H1 (cell line): Measurements from ENCODE around the gene RRAD. TPM values are rescaled to one million over a fixed set of nuclear protein-coding genes. Genes with fewer than 3 reads are reported as not detected.
A peak's percentile ranks its signal among the peaks of the same experiment; 100 is the strongest.

ENCODE experiments used
- CTCF ChIA-PET: fragments of 300-600 bp; sonication (Branson Sonifier 250); formaldehyde crosslinking; loops from one replicate; lab custom pipeline; 2021; ENCODE audit not compliant: partially characterized antibody; lab: Charles Lee
- POLR2A ChIA-PET: fragments of 300-600 bp; sonication (Branson Sonifier 250); formaldehyde crosslinking; loops from one replicate; lab custom pipeline; 2021; ENCODE audit warnings: inconsistent platforms; ENCODE audit not compliant: partially characterized antibody; lab: Charles Lee
- DNase-seq, 2 experiments: peaks; one replicate each; pipeline versions ENCODE4 v3.0.0 to v3.0.0-alpha.2; 2010 to 2022; ENCODE audit warnings: low spot score in 2 of 2, low read depth in 1 of 2, mixed read lengths in 1 of 2
- FAIRE-seq: peaks from 2 replicates; lab custom pipeline; 2011; peaks lifted over from hg19 to GRCh38; lab: Jason Lieb, UNC
- H2AFZ ChIP-seq: 2 replicates; pipeline ENCODE4 v1.8.1; 2012; ENCODE audit warnings: low read length, inconsistent platforms
- H2AK5ac ChIP-seq: 2 replicates; pipeline ENCODE4 v1.6.1; 2013; ENCODE audit warnings: low read depth, low read length
- H2BK120ac ChIP-seq: replicated peaks from 2 replicates; pipeline ENCODE3; 2013; ENCODE audit warnings: low read depth, low read length, inconsistent platforms
- H2BK12ac ChIP-seq: 2 replicates; pipeline ENCODE4 v1.6.1; 2013; ENCODE audit warnings: low read depth, low read length
- H2BK15ac ChIP-seq: 2 replicates; pipeline ENCODE4 v1.6.1; 2013; ENCODE audit warnings: low read length
- H2BK20ac ChIP-seq: 2 replicates; pipeline ENCODE4 v1.6.1; 2013; ENCODE audit warnings: low read length
- H2BK5ac ChIP-seq: 2 replicates; pipeline ENCODE4 v1.6.1; 2013; ENCODE audit warnings: low read depth, low read length
- H3K14ac ChIP-seq: 2 replicates; pipeline ENCODE4 v1.6.1; 2013; ENCODE audit warnings: inconsistent platforms; ENCODE audit not compliant: insufficient read length
- H3K18ac ChIP-seq: 2 replicates; pipeline ENCODE4 v1.6.1; 2013; ENCODE audit warnings: low read length; ENCODE audit errors: extremely low read depth
- H3K23ac ChIP-seq: 2 replicates; pipeline ENCODE4 v1.6.1; 2013; ENCODE audit warnings: inconsistent platforms; ENCODE audit not compliant: insufficient read length
- H3K23me2 ChIP-seq: 2 replicates; pipeline ENCODE4 v1.6.1; 2013; ENCODE audit warnings: low read depth, low read length
- H3K27ac ChIP-seq: 2 replicates; pipeline ENCODE4 v1.6.1; 2011; ENCODE audit warnings: low read depth, low read length, inconsistent platforms
- H3K27me3 ChIP-seq, 4 experiments: replicated peaks in 1 of 4; 1 replicate in 1 of 4; 2 replicates in 3 of 4; pipeline versions ENCODE4 v1.6.1 to v1.8.1; 2011 to 2013; ENCODE audit warnings: low read length in 3 of 4, mild to moderate bottlenecking in 3 of 4, inconsistent platforms in 2 of 4, mixed read lengths in 2 of 4, moderate library complexity in 1 of 4; ENCODE audit not compliant: control insufficient read depth in 3 of 4, insufficient read depth in 3 of 4; ENCODE audit errors: extremely low read depth in 1 of 4
- H3K36me3 ChIP-seq, 4 experiments: 2 replicates each; pipeline versions ENCODE4 v1.6.1 to v1.8.1; 2011 to 2013; ENCODE audit warnings: mild to moderate bottlenecking in 4 of 4, low read length in 3 of 4, moderate library complexity in 2 of 4, control low read depth in 1 of 4, inconsistent platforms in 1 of 4; ENCODE audit not compliant: insufficient read depth in 4 of 4, control insufficient read depth in 2 of 4
- H3K4ac ChIP-seq: replicated peaks from 2 replicates; pipeline ENCODE3; 2013; ENCODE audit warnings: low read length, low read depth, mixed read lengths, inconsistent platforms; ENCODE audit not compliant: insufficient read length
- H3K4me1 ChIP-seq, 4 experiments: replicated peaks in 1 of 4; 1 replicate in 1 of 4; 2 replicates in 3 of 4; pipeline versions ENCODE4 v1.6.1 to v1.8.1; 2011 to 2013; ENCODE audit warnings: low read length in 3 of 4, inconsistent platforms in 2 of 4, mixed read lengths in 1 of 4; ENCODE audit not compliant: insufficient read depth in 4 of 4, control insufficient read depth in 3 of 4
- H3K4me2 ChIP-seq, 2 experiments: 2 replicates each; pipeline versions ENCODE4 v1.6.1 to v1.8.1; 2011 to 2013; ENCODE audit warnings: low read depth in 2 of 2, low read length in 2 of 2, control low read depth in 1 of 2, inconsistent platforms in 1 of 2, mild to moderate bottlenecking in 1 of 2; ENCODE audit not compliant: insufficient read depth in 1 of 2
- H3K4me3 ChIP-seq, 4 experiments: fragments of 200-600, 300-600 bp in 1 of 4; sonication (generic), shearing (Covaris generic), sonication (Bioruptor Twin) in 1 of 4; 2 replicates each; pipeline versions ENCODE4 v1.5.1 to v1.8.1; 2011 to 2016; ENCODE audit warnings: low read length in 4 of 4, low read depth in 3 of 4, control low read depth in 2 of 4, inconsistent platforms in 2 of 4, mild to moderate bottlenecking in 2 of 4, mixed read lengths in 1 of 4, moderate library complexity in 1 of 4; ENCODE audit not compliant: insufficient read depth in 2 of 4; ENCODE audit errors: extremely low read depth in 1 of 4
- H3K56ac ChIP-seq: replicated peaks from 2 replicates; pipeline ENCODE3; 2013; ENCODE audit warnings: low read depth, mild to moderate bottlenecking, mixed read lengths, low read length, inconsistent platforms; ENCODE audit not compliant: insufficient read length
- H3K79me1 ChIP-seq: 2 replicates; pipeline ENCODE4 v1.6.1; 2013; ENCODE audit warnings: low read depth, low read length, control low read depth
- H3K79me2 ChIP-seq, 2 experiments: 2 replicates each; pipeline versions ENCODE4 v1.6.1 to v1.8.1; 2012 to 2013; ENCODE audit warnings: low read length in 2 of 2, mild to moderate bottlenecking in 2 of 2, inconsistent platforms in 1 of 2; ENCODE audit not compliant: insufficient read depth in 2 of 2, control insufficient read depth in 1 of 2
- H3K9ac ChIP-seq, 4 experiments: replicated peaks in 1 of 4; 1 replicate in 1 of 4; 2 replicates in 3 of 4; pipeline versions ENCODE4 v1.6.1 to v1.8.1; 2011 to 2013; ENCODE audit warnings: low read depth in 3 of 4, low read length in 3 of 4, control low read depth in 2 of 4, mild to moderate bottlenecking in 2 of 4, moderate library complexity in 2 of 4, inconsistent platforms in 1 of 4; ENCODE audit errors: extremely low read depth in 1 of 4
- H3K9me3 ChIP-seq, 2 experiments: 2 replicates each; pipeline versions ENCODE4 v1.6.1 to v1.8.1; 2012 to 2013; ENCODE audit warnings: mild to moderate bottlenecking in 2 of 2, moderate library complexity in 2 of 2, control low read depth in 1 of 2, inconsistent platforms in 1 of 2, low read depth in 1 of 2, low read length in 1 of 2, mixed read lengths in 1 of 2; ENCODE audit not compliant: insufficient read depth in 2 of 2
- H4K20me1 ChIP-seq, 2 experiments: replicated peaks in 1 of 2; 2 replicates each; pipeline versions ENCODE3 to v1.8.1; 2011 to 2013; ENCODE audit warnings: inconsistent platforms in 2 of 2, low read length in 2 of 2, mild to moderate bottlenecking in 1 of 2; ENCODE audit not compliant: insufficient read depth in 2 of 2, control insufficient read depth in 1 of 2
- H4K5ac ChIP-seq: 2 replicates; pipeline ENCODE4 v1.6.1; 2013; ENCODE audit warnings: low read length, low read depth, mixed read lengths, inconsistent platforms; ENCODE audit not compliant: insufficient read length
- H4K8ac ChIP-seq: 2 replicates; pipeline ENCODE4 v1.8.0; 2013; ENCODE audit warnings: mild to moderate bottlenecking, moderate library complexity, low read length, inconsistent platforms; ENCODE audit not compliant: insufficient read depth; ENCODE audit errors: extremely low read depth
- H4K91ac ChIP-seq: replicated peaks from 2 replicates; pipeline ENCODE3; 2013; ENCODE audit warnings: low read length, mixed read lengths, inconsistent platforms; ENCODE audit not compliant: insufficient read length
- CHD2 ChIP-seq: IDR thresholded peaks from 2 replicates; pipeline ENCODE4 v1.6.1; 2012; ENCODE audit warnings: low read length, improper control_type of control experiment
- HDAC2 ChIP-seq, 2 experiments: fragments of 300-600 bp in 1 of 2; sonication (generic) in 1 of 2; IDR thresholded peaks; 2 replicates each; pipeline ENCODE4 v1.6.1; 2011 to 2012; ENCODE audit warnings: low read depth in 2 of 2, low read length in 2 of 2, mild to moderate bottlenecking in 2 of 2, moderate library complexity in 2 of 2, borderline replicate concordance in 1 of 2, inconsistent platforms in 1 of 2
- KDM5A ChIP-seq: fragments of 200-600 bp; IDR thresholded peaks from 2 replicates; pipeline ENCODE4 v1.7.1; 2012; ENCODE audit warnings: mild to moderate bottlenecking, low read length, inconsistent platforms, mixed read lengths
- POLR2AphosphoS5 ChIP-seq: IDR thresholded peaks from 2 replicates; pipeline ENCODE4 v1.6.1; 2011; ENCODE audit warnings: low read depth, low read length
- RBBP5 ChIP-seq: IDR thresholded peaks from 2 replicates; pipeline ENCODE4 v1.7.1; 2012; ENCODE audit warnings: low read depth, mild to moderate bottlenecking, inconsistent platforms, low read length, moderate library complexity, borderline replicate concordance
- RNF2 ChIP-seq: fragments of 200-900, 300-1000 bp; sonication (generic); IDR thresholded peaks from 2 replicates; pipeline ENCODE4 v1.7.1; 2016; ENCODE audit warnings: borderline replicate concordance, low read depth, mild to moderate bottlenecking, antibody characterized with exemption, low read length; ENCODE audit not compliant: poor library complexity, severe bottlenecking; ENCODE audit errors: missing control alignments
- SIN3A ChIP-seq, 2 experiments: IDR thresholded peaks in 1 of 2; conservative IDR thresholded peaks in 1 of 2; 2 replicates each; pipeline ENCODE4 v1.6.1; 2011 to 2012; ENCODE audit warnings: low read length in 2 of 2, improper control_type of control experiment in 1 of 2, low read depth in 1 of 2, mild to moderate bottlenecking in 1 of 2
- YY1 ChIP-seq: IDR thresholded peaks from 2 replicates; pipeline ENCODE4 v1.6.1; 2011; ENCODE audit warnings: low read depth, mild to moderate bottlenecking, low read length
- WGBS, 2 experiments: shearing (Covaris generic) in 1 of 2; methylation state at CpG; one replicate each; pipeline versions ENCODE4 v1.1.6 to v1.1.7; 2013 to 2015; ENCODE audit warnings: low lambda C conversion rate in 2 of 2, mixed read lengths in 2 of 2, inconsistent platforms in 1 of 2, low coverage in 1 of 2, missing lambda C conversion rate in 1 of 2; ENCODE audit not compliant: insufficient replicate concordance in 2 of 2, insufficient coverage in 1 of 2, insufficient read length in 1 of 2; ENCODE audit errors: extremely low coverage in 1 of 2, missing lambda C conversion rate in 1 of 2; 5-methylcytosine and 5-hydroxymethylcytosine counted together
- polyA plus RNA-seq, 7 experiments: library from polyadenylated mRNA; depleted of rRNA in 3 of 7; stranded (reverse) in 5 of 7; unstranded in 2 of 7; fragments of >200 nt in 5 of 7; fragments of 200-250 nt in 2 of 7; gene quantifications; 1 replicate in 5 of 7; 2 replicates in 1 of 7; 4 replicates in 1 of 7; pipeline versions ENCODE4 v1.2.1 to v1.2.3, GENCODE V29; 2011 to 2013; ENCODE audit warnings: missing spikeins in 2 of 7, mixed read lengths in 2 of 7
- total RNA-seq: library from RNA; stranded (reverse); fragmentation: NEBNext Ultra II Directional; extraction: Animal tissue kit (Norgen Biotek cat#: 25700); gene quantifications from 2 replicates; pipeline ENCODE4 v1.2.1, GENCODE V29; 2021
- TF ChIP-seq, protein P1 (sequence below): IDR thresholded peaks from 2 replicates; pipeline ENCODE4 v1.6.1; 2012; ENCODE audit warnings: low read length, inconsistent platforms

Gene RRAD
- total and polyA plus RNA-seq, 2 of the 8 experiments (the other 6 are each of a cell fraction or from before 2014, with no cell fraction given): 0.17 TPM; not detected in 1

DNA sequence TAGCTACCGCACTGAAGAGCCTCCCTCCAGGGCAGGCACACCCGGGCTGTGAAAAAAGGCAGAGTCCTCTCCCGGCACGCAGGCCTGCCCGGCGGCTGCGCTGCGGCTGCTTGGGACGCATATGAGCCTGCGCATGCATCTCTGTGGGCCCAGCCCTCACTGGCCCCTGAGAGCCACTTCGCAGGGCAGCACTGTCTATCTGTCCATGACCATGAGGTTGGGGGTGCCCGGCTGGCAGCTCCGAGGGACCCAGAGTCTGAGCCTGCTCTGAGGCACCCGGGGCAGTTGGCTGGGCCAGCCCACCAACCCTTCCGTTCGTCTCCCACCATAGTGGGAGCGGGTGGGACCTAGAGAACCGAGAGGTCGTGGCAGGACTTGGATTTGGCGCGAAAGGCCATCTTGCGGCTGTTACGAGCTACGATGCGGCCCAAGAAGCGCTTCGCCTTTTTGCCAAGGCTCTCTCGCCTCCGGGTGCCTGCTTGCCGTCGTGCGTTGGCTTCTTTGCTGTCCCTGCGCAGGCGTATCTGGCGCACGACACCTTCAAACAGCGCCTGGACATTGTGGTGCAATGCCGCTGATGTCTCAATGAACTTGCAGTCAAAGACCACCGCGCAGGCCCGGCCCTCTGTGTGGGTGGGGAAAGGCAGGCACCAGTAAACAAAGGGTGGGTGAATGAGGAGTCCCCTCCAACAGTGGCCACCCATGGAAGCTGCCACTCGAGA lies 3.4 kb downstream of the RRAD start:
- 91% methylated on average over 36 of the region's 42 CpGs; no CpG with 5 or more reads in 1 of the 2 experiments for WGBS, 2 experiments
- Histone ChIP-seq H3K14ac (no peak overlapping the region), H2AFZ (no peak overlapping the region), H2BK15ac (no peak overlapping the region), H3K27me3 (peaks cover 14 to 40% (median 34%) of the 10 kb centered on the region in 4 experiments; a peak in 6 of 7 replicates), H3K4me2 (no peak overlapping the region), H3K79me1 (peaks cover 2% of the 10 kb centered on the region; the same call in 1 of the 2 replicates), H3K23me2 (peaks cover 4% of the 10 kb centered on the region; the same call in 1 of the 2 replicates), H3K4me3 (no peak overlapping the region), H3K79me2 (no peaks in the 10 kb centered on the region), H3K4me1 (peaks cover 0 to 2% (median under 1%) of the 10 kb centered on the region in 4 experiments; a peak in 3 of 7 replicates), H4K5ac (no peak overlapping the region), H2BK5ac (no peak overlapping the region), H2BK12ac (peak overlapping the region; percentile 50; the same call in 1 of the 2 replicates), H3K4ac (no peak overlapping the region), H3K23ac (no peak overlapping the region), H3K9me3 (no peaks in the 10 kb centered on the region), H4K8ac (no peak overlapping the region; the same call in 1 of the 2 replicates), H3K36me3 (no peaks in the 10 kb centered on the region), H3K18ac (no peak overlapping the region), H2BK120ac (no peak overlapping the region)
- CTCF ChIA-PET: interaction anchor here (1.0 to 27.5 kb wide), 2 partner anchors 9 to 23 kb away, joined by 3 to 1009 read pairs; partner anchors contain the start of genes CDH16 and PDP2
- no peak for DNase-seq
- FAIRE-seq: no peak
- POLR2A ChIA-PET: interaction anchor here (1.8 kb wide), 1 partner anchor 9 kb away, joined by 4 read pairs; no protein-coding TSS in a partner anchor
- no peak for TF ChIP-seq KDM5A
- TF ChIP-seq CHD2: no peak
- TF ChIP-seq POLR2AphosphoS5: no peak
- no peak for TF ChIP-seq SIN3A (conservative IDR thresholded peaks at IDR 0.05 in 1 of 2, IDR thresholded peaks at IDR 0.05 in 1 of 2; ENCODE audit: low read depth in 1 of 2, low read length in 2 of 2)
- no peak for TF ChIP-seq RBBP5
- TF ChIP-seq RNF2: no peak
- no peak for TF ChIP-seq YY1
- TF ChIP-seq, protein P1, sequence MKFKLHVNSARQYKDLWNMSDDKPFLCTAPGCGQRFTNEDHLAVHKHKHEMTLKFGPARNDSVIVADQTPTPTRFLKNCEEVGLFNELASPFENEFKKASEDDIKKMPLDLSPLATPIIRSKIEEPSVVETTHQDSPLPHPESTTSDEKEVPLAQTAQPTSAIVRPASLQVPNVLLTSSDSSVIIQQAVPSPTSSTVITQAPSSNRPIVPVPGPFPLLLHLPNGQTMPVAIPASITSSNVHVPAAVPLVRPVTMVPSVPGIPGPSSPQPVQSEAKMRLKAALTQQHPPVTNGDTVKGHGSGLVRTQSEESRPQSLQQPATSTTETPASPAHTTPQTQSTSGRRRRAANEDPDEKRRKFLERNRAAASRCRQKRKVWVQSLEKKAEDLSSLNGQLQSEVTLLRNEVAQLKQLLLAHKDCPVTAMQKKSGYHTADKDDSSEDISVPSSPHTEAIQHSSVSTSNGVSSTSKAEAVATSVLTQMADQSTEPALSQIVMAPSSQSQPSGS: no peak
- no peak for TF ChIP-seq HDAC2 (IDR thresholded peaks at IDR 0.05; ENCODE audit: borderline replicate concordance in 1 of 2, low read depth in 2 of 2, low read length in 2 of 2)
- TF ChIP-seq, all 59 proteins: peak for 0
- Histone ChIP-seq H3K56ac (no peak overlapping the region), H4K20me1 (peaks cover 0 to 2% of the 10 kb centered on the region in 2 experiments), H3K27ac (no peak overlapping the region), H2BK20ac (no peak overlapping the region), H4K91ac (no peak overlapping the region), H2AK5ac (no peak overlapping the region), H3K9ac (no peak overlapping the region; a peak in 1 of 7 replicates)
